ENCODE data around the gene ADAT2. TPM values are rescaled to one million over a fixed set of nuclear protein-coding genes. Genes with fewer than 3 reads are reported as not detected.

ADAT2 gene
- total and polyA plus RNA-seq, 2 of the 8 experiments (the other 6 are each of a cell fraction or from before 2014, with no cell fraction given) = 4.3 to 11.8 TPM

DNA sequence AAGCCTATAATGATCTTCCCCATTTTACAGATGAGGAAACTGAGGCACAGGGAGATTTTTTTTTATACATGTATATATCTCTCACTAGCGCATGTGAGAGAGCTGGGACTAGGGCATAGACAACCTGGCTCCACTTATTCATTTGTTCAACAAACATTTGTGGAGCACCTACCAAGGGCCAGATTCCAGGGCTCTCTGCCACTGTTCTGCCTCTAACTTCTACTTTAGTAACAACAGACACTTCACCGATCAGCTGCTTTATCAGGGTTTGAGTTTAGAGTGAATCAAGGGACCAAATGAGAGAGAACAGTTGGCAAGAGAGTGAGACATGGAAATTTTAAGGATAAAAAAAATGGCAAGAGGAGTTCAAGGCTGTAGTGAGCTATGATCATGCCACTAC, 7.4 kb downstream of the ADAT2 start:
- no peaks in the 10 kb centered on the region for H4K20me1 ChIP-seq (replicated peaks in 1 of 2; ENCODE audit: control insufficient read depth in 1 of 2, insufficient read depth in 2 of 2, low read length in 2 of 2)
- POLR2A ChIA-PET (ENCODE audit: partially characterized antibody) = no interaction called here

More for the DNA sequence above, 7.4 kb downstream of the ADAT2 start:
- Histone ChIP-seq H2BK12ac (ENCODE audit: low read depth, low read length) (no peak overlapping the region), H2BK20ac (ENCODE audit: low read length) (no peak overlapping the region), H3K23ac (ENCODE audit: insufficient read length) (no peak overlapping the region), H3K27ac (ENCODE audit: low read depth, low read length) (no peak overlapping the region), H3K4me3 (ENCODE audit: extremely low read depth in 1 of 4, insufficient read depth in 2 of 4, low read depth in 3 of 4, low read length in 4 of 4) (no peak overlapping the region), H3K4ac (replicated peaks; ENCODE audit: insufficient read length, low read depth, low read length) (no peak overlapping the region), H4K8ac (ENCODE audit: extremely low read depth, insufficient read depth, low read length) (no peak overlapping the region), H3K79me1 (ENCODE audit: low read depth, low read length) (peaks cover 2% of the 10 kb centered on the region; the same call in 1 of the 2 replicates), H3K23me2 (ENCODE audit: low read depth, low read length) (no peaks in the 10 kb centered on the region), H2BK120ac (replicated peaks; ENCODE audit: low read depth, low read length) (no peak overlapping the region), H3K18ac (ENCODE audit: extremely low read depth, low read length) (no peak overlapping the region), H3K4me1 (replicated peaks in 1 of 4; ENCODE audit: control insufficient read depth in 3 of 4, insufficient read depth in 4 of 4, low read length in 3 of 4) (no peaks in the 10 kb centered on the region), H3K79me2 (ENCODE audit: control insufficient read depth in 1 of 2, insufficient read depth in 2 of 2, low read length in 2 of 2) (peaks cover 0 to 17% of the 10 kb centered on the region in 2 experiments; a peak in 1 of 4 replicates), H4K91ac (replicated peaks; ENCODE audit: insufficient read length, low read length) (no peak overlapping the region), H3K56ac (replicated peaks; ENCODE audit: insufficient read length, low read depth, low read length) (no peak overlapping the region), H2AFZ (ENCODE audit: low read length) (no peak overlapping the region), H3K9ac (replicated peaks in 1 of 4; ENCODE audit: extremely low read depth in 1 of 4, low read depth in 3 of 4, low read length in 3 of 4) (no peak overlapping the region), H3K14ac (ENCODE audit: insufficient read length) (no peak overlapping the region), H2BK15ac (ENCODE audit: low read length) (no peak overlapping the region), H2AK5ac (ENCODE audit: low read depth, low read length) (no peak overlapping the region), H3K27me3 (replicated peaks in 1 of 4; ENCODE audit: control insufficient read depth in 3 of 4, extremely low read depth in 1 of 4, insufficient read depth in 3 of 4, low read length in 3 of 4) (peaks cover 0 to 1% (median 0%) of the 10 kb centered on the region in 4 experiments; a peak in 1 of 7 replicates), H3K4me2 (ENCODE audit: insufficient read depth in 1 of 2, low read depth in 2 of 2, low read length in 2 of 2) (no peak overlapping the region), H2BK5ac (ENCODE audit: low read depth, low read length) (no peak overlapping the region), H3K36me3 (ENCODE audit: control insufficient read depth in 2 of 4, insufficient read depth in 4 of 4, low read length in 3 of 4) (peaks cover 0 to 7% (median 2%) of the 10 kb centered on the region in 4 experiments; a peak in 4 of 8 replicates), H3K9me3 (ENCODE audit: insufficient read depth in 2 of 2, low read depth in 1 of 2, low read length in 1 of 2) (no peaks in the 10 kb centered on the region), H4K5ac (ENCODE audit: insufficient read length, low read depth, low read length) (no peak overlapping the region)
- CTCF ChIA-PET (ENCODE audit: partially characterized antibody) = interaction anchor here (1.1 to 2.1 kb wide), 3 partner anchors 11 to 106 kb away, joined by 3 to 11 read pairs (median 5); no protein-coding TSS in a partner anchor
- DNase-seq (ENCODE audit: low read depth in 1 of 2, low spot score in 2 of 2) (no peak), FAIRE-seq (no peak)
- TF ChIP-seq TCF12 (IDR thresholded peaks at IDR 0.05; ENCODE audit: low read depth, low read length) (no peak), EP300 (IDR thresholded peaks at IDR 0.05; ENCODE audit: borderline replicate concordance in 1 of 2, low read depth in 2 of 2, low read length in 2 of 2) (no peak), PHF8 (conservative IDR thresholded peaks at IDR 0.05; ENCODE audit: low read depth, low read length) (no peak), RAD21 (IDR thresholded peaks at IDR 0.05 in 1 of 2, conservative IDR thresholded peaks at IDR 0.05 in 1 of 2; ENCODE audit: low read depth in 2 of 2, low read length in 2 of 2) (no peak), RBBP5 (IDR thresholded peaks at IDR 0.05; ENCODE audit: borderline replicate concordance, low read depth, low read length) (no peak), YY1 (IDR thresholded peaks at IDR 0.05; ENCODE audit: low read depth, low read length) (no peak), HDAC2 (IDR thresholded peaks at IDR 0.05; ENCODE audit: borderline replicate concordance in 1 of 2, low read depth in 2 of 2, low read length in 2 of 2) (no peak)
- TF ChIP-seq, protein P1, sequence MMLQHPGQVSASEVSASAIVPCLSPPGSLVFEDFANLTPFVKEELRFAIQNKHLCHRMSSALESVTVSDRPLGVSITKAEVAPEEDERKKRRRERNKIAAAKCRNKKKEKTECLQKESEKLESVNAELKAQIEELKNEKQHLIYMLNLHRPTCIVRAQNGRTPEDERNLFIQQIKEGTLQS (IDR thresholded peaks at IDR 0.05; ENCODE audit: insufficient read depth, low read depth, low read length) = no peak
- WGBS, 2 experiments (ENCODE audit: extremely low coverage in 1 of 2, insufficient coverage in 1 of 2, insufficient read length in 1 of 2, insufficient replicate concordance in 2 of 2, low coverage in 1 of 2, low lambda C conversion rate in 2 of 2, missing lambda C conversion rate in 1 of 2) = 100% methylated on average over 2 of the region's 2 CpGs; no CpG with 5 or more reads in 1 of the 2 experiments
